Activated CD4-positive, alpha-beta T cell treated with anti-CD3 and anti-CD28 coated beads for 36 hours (primary cell): Measurements from ENCODE around the gene ITGB5. TPM values are rescaled to one million over a fixed set of nuclear protein-coding genes. Genes with fewer than 3 reads are reported as not detected.

ENCODE experiments used
- ATAC-seq: fragments of 200-7000 bp; cut with Tn5 transposase; one replicate; pipeline ENCODE4 v1.10.0; 2021; ENCODE audit warnings: mild to moderate bottlenecking, moderate library complexity
- CTCF ChIA-PET: fragments of 350-600 bp; sonication (Branson Sonifier 250); formaldehyde crosslinking; loops from one replicate; lab custom pipeline; 2021; ENCODE audit warnings: antibody characterized with exemption; lab: Charles Lee
- POLR2A ChIA-PET: fragments of 350-600 bp; sonication (Branson Sonifier 250); formaldehyde crosslinking; loops from one replicate; lab custom pipeline; 2021; ENCODE audit warnings: antibody characterized with exemption, inconsistent platforms; lab: Charles Lee
- DNase-seq: peaks from one replicate; pipeline ENCODE4 v3.0.0-alpha.2; 2020
- H3K27ac Mint-ChIP-seq: one replicate; pipeline ENCODE4 v1.8.0; 2021; ENCODE audit warnings: mixed read lengths
- H3K27me3 Mint-ChIP-seq: one replicate; pipeline ENCODE4 v1.8.0; 2021; ENCODE audit warnings: mixed read lengths
- H3K36me3 Mint-ChIP-seq: one replicate; pipeline ENCODE4 v1.8.0; 2021; ENCODE audit warnings: low read depth, mixed read lengths
- H3K4me1 Mint-ChIP-seq: one replicate; pipeline ENCODE4 v1.8.0; 2021; ENCODE audit warnings: mixed read lengths
- H3K4me3 Mint-ChIP-seq: one replicate; pipeline ENCODE4 v1.8.0; 2021; ENCODE audit warnings: mild to moderate bottlenecking, moderate library complexity, mixed read lengths
- H3K9me3 Mint-ChIP-seq: one replicate; pipeline ENCODE4 v1.8.0; 2021; ENCODE audit warnings: low read depth, mixed read lengths
- intact Hi-C, 2 experiments: fragments of 100-400 bp; cut with DNase I in 1 of 2; cut with micrococcal nuclease in 1 of 2; formaldehyde crosslinking; loops; one replicate each; pipeline versions ENCODE4 v1.14.2 to v1.15.1; 2022 to 2024; cut with DNase I, micrococcal nuclease
- total RNA-seq, 2 experiments: library from RNA; stranded (reverse); gene quantifications; one replicate each; pipeline ENCODE4 v1.2.3, GENCODE V29; 2021

The ITGB5 gene
- total RNA-seq, 2 experiments from 2014 or later = 0.57 to 0.72 TPM

DNA sequence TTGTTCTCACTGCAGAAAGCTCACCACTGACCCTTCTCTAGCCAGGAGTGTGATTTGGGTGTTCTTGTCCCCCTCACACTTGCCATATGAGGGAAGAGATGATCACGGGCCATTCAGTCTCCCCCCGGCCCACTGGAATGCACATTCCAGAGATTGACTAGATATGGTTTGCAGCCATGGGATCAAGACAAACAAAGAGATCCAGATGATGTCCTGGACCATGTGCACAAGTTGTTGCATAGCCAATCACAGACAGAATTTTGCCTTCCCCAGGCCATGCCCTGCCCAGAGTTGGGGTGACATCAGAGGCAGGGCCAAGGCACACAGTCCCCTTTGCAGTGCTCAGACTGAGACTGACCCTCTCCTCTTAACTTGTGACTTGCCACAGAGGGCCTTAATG is 32.6 kb upstream of the ITGB5 start:
- DNase-seq (no peak), ATAC-seq (no peak)
- CTCF ChIA-PET = interaction anchor here (1.2 kb wide), 1 partner anchor 19 kb away, joined by 5 read pairs; no protein-coding TSS in a partner anchor
- intact Hi-C loops = loop anchor here in 1 of 2 experiments (10.0 kb wide), 1 partner anchor 665 kb away; no protein-coding TSS in a partner anchor
- Mint-ChIP-seq H3K4me3 (no peak overlapping the region), H3K9me3 (no peaks in the 10 kb centered on the region), H3K36me3 (no peaks in the 10 kb centered on the region), H3K27ac (no peak overlapping the region), H3K27me3 (peaks cover 2% of the 10 kb centered on the region), H3K4me1 (no peaks in the 10 kb centered on the region)
- POLR2A ChIA-PET = no interaction called here

DNA sequence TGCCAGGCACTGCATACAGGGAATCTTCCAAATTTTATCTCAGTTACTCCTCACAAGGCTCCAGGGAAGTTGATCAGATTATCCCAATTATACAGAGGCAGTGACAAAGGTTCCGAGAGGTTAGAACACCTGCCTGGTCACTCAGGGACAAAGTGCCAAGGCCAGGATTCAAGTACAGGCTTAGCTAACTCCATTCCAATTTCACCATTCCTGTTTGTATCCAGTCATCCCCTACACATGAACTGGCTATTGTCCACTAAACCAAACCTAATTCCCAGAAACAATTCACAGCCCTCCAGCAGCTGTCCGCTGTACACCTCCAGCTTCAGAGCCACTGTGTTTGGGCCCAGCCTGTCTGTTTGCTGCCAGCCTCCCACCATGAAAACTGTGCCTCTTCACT is 31.4 kb upstream of the ITGB5 start:
- ChIA-PET CTCF (interaction anchor here (0.8 kb wide), 1 partner anchor 258 kb away, joined by 3 read pairs; no protein-coding TSS in a partner anchor), POLR2A (interaction anchor here (0.6 kb wide), 1 partner anchor 327 kb away, joined by 3 read pairs; no protein-coding TSS in a partner anchor)
- no peaks in the 10 kb centered on the region for H3K36me3 Mint-ChIP-seq
- ATAC-seq (no peak), DNase-seq (no peak)
- no peaks in the 10 kb centered on the region for H3K9me3 Mint-ChIP-seq
- no peak overlapping the region for H3K4me3 Mint-ChIP-seq
- H3K27me3 Mint-ChIP-seq = no peaks in the 10 kb centered on the region
- H3K4me1 Mint-ChIP-seq = no peaks in the 10 kb centered on the region
- intact Hi-C loops = no loop called here
- H3K27ac Mint-ChIP-seq = no peak overlapping the region

DNA sequence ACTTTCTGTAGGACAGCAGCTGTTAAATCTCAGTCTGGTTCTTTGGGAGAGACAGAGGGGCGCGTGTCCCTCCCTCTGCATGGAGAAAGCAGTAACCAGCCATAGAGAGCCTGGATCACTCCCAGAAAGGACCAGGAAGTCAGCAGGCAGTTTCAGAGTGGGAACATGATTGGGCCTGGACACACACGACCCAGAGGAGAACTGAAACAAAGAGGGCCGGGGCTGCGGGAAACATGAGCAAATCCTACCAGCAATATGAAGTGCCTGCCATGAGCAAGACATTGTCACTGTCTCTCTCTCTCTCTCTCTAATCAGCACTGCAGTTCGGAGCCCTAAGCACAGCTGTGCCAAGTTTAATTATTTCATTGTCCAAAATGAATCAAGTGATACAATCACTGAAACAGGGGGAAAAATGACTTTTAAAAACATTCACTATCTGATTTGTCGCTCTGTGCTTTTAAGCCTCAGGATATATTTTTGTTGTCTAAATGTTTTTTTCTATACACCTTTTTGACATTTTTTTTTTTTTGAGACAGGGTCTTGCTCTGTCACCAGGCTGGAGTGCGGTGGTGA is 29.8 kb upstream of the ITGB5 start:
- CTCF ChIA-PET = interaction anchor here (0.8 kb wide), 1 partner anchor 154 kb away, joined by 3 read pairs; no protein-coding TSS in a partner anchor
- H3K9me3 Mint-ChIP-seq = no peaks in the 10 kb centered on the region
- peaks cover 2% of the 10 kb centered on the region for H3K27me3 Mint-ChIP-seq
- H3K4me3 Mint-ChIP-seq = no peak overlapping the region
- DNase-seq = no peak
- ATAC-seq = no peak
- intact Hi-C loops = no loop called here
- POLR2A ChIA-PET = no interaction called here
- H3K4me1 Mint-ChIP-seq = no peaks in the 10 kb centered on the region
- no peak overlapping the region for H3K27ac Mint-ChIP-seq
- H3K36me3 Mint-ChIP-seq = no peaks in the 10 kb centered on the region

DNA sequence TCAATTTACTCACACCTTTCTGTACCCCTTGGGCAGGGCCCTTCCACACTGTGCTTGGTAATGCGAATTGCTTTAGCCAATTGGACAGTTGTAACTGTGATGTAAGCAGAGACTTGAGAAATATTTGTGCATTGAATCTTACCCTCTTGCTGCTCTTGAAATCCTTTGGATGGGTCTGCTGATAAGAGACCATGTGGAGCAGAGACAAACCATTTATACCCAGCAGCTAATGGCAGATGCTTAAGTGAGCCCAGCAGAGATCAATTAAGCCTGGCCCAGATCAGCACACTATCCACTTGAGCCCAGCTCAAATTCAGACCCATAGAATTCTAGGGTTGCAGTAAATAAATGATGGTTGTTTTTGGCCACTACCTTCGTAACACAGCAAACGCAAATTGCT is 28.1 kb upstream of the ITGB5 start:
- no peaks in the 10 kb centered on the region for H3K4me1 Mint-ChIP-seq
- CTCF ChIA-PET = interaction anchor here (0.8 kb wide), 1 partner anchor 14 kb away, joined by 5 read pairs; no protein-coding TSS in a partner anchor
- ATAC-seq (no peak), DNase-seq (no peak)
- no peaks in the 10 kb centered on the region for H3K36me3 Mint-ChIP-seq
- H3K4me3 Mint-ChIP-seq = no peak overlapping the region
- POLR2A ChIA-PET = no interaction called here
- intact Hi-C loops = no loop called here
- H3K27me3 Mint-ChIP-seq = peaks cover 2% of the 10 kb centered on the region
- H3K9me3 Mint-ChIP-seq = no peaks in the 10 kb centered on the region
- H3K27ac Mint-ChIP-seq = no peak overlapping the region

DNA sequence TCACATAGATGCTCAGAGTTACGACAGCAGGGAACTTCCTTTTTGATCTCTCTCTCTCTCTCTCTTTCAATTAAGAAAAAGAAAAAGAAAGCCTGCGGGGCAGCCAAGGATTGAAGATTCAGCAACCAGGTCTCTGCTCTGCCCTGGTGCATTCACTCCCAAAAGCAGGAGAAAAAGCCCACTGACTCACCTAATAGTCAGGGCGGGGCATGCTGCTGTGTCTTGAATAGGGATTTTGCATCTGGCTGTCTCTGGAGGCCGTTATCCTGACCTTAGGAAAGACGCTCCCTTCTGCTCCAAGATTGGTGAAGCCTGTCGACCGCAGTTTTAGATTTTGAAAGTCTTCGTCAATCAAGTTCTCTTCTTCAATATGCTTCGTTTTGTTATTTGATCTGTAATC is 20.8 kb upstream of the ITGB5 start:
- H3K4me3 Mint-ChIP-seq = no peak overlapping the region
- POLR2A ChIA-PET = no interaction called here
- CTCF ChIA-PET = interaction anchor here (1.0 kb wide), 1 partner anchor 63 kb away, joined by 3 read pairs; no protein-coding TSS in a partner anchor
- peaks cover 4% of the 10 kb centered on the region for H3K27me3 Mint-ChIP-seq
- ATAC-seq (no peak), DNase-seq (no peak)
- H3K9me3 Mint-ChIP-seq = no peaks in the 10 kb centered on the region
- H3K4me1 Mint-ChIP-seq = no peaks in the 10 kb centered on the region
- H3K27ac Mint-ChIP-seq = no peak overlapping the region
- intact Hi-C loops = loop anchor here in 1 of 2 experiments (10.0 kb wide), 1 partner anchor 343 kb away; no protein-coding TSS in a partner anchor
- no peaks in the 10 kb centered on the region for H3K36me3 Mint-ChIP-seq

DNA sequence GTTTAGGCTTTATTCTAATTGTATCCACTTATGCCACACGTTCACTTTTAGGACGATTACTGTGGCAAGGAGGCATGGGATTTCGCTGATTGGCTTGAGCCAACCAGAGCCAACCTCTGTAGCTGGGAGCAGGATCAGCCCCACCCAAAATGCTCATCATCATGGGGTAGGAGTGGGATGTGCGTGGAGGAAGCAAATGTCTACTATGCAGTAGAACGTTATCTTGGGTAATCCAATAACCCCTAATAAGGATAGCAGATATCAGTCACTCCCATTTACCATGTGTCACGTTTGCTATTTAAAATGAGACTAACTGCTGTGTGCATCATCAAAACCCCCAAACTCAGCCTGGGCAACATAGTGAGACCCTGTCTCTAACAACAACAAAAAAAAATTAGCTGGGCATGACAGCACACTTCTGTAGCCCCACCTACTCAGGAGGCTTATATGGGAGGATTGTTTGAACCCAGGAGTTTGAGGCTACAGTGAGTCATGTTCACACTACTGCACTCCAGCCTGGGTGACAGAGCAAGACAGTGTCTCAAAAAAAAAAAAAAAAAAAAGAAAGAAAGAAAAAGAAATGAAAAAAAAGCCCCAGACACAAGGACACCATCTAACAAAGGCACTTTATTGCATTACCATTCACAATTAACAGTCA is 17.8 kb upstream of the ITGB5 start:
- no peaks in the 10 kb centered on the region for H3K36me3 Mint-ChIP-seq
- H3K27ac Mint-ChIP-seq = no peak overlapping the region
- ATAC-seq = no peak
- ChIA-PET POLR2A (no interaction called here), CTCF (interaction anchor here (1.2 to 4.2 kb wide), 7 partner anchors 9 to 144 kb away, joined by 3 to 151 read pairs (median 4); partner anchors contain the start of gene MUC13)
- peaks cover 2% of the 10 kb centered on the region for H3K27me3 Mint-ChIP-seq
- peaks cover 8% of the 10 kb centered on the region for H3K4me1 Mint-ChIP-seq
- intact Hi-C loops = loop anchor here in 1 of 2 experiments (5.0 to 10.0 kb wide), 2 partner anchors 68 to 340 kb away; no protein-coding TSS in a partner anchor
- DNase-seq = no peak
- no peak overlapping the region for H3K4me3 Mint-ChIP-seq
- no peaks in the 10 kb centered on the region for H3K9me3 Mint-ChIP-seq

DNA sequence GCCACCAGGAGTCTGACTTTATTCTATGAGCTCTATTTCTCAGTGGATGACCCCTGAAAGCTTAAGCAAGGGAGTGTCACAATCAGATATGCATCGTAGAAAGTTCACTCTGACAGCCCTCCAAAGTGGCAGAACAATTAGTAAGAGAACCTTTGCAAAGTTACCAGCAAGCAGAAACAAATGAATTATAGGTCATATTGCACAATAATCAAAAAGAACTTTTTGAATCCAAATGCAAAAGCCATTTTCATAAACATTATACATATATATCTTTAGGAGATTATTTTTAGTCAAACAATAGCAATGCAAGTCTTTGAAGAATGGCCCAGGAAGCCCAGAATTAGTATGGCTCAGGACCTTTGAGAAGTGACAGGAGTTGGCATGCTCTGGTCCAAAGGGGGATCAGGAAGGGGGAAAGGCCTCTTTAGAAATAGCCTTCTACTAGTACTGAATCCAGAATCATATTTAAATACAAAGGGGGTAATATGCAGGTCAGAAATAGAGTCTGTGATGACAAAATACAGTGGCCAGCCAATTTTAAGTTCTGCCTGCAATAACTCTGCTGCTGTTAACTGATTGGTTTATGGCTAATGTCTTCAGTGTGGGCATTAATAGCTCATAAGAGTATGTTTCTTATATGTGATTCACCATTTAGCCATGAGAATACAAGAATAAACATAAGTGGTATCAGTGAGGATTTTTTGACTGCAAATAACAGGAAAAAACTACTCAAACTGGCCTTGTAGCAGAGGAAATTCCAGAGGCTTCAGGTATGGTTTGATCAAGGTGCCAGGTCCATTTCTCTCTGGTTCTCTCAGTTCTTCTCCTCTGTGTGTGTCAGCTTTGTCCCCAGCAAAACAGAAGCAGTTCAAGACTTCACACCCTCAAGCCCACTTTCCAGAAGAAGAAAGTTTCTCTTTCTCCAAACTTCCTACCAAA is 17.0 kb upstream of the ITGB5 start:
- H3K4me1 Mint-ChIP-seq = peaks cover 8% of the 10 kb centered on the region
- intact Hi-C loops = loop anchor here in 1 of 2 experiments (5.0 to 10.0 kb wide), 2 partner anchors 67 to 339 kb away; no protein-coding TSS in a partner anchor
- H3K27me3 Mint-ChIP-seq = peaks cover 2% of the 10 kb centered on the region
- POLR2A ChIA-PET = no interaction called here
- ATAC-seq (no peak), DNase-seq (no peak)
- no peaks in the 10 kb centered on the region for H3K9me3 Mint-ChIP-seq
- H3K36me3 Mint-ChIP-seq = no peaks in the 10 kb centered on the region
- no peak overlapping the region for H3K27ac Mint-ChIP-seq
- CTCF ChIA-PET = interaction anchor here (1.2 to 4.2 kb wide), 3 partner anchors 8 to 142 kb away, joined by 3 to 151 read pairs (median 3); partner anchors contain the start of gene MUC13
- no peak overlapping the region for H3K4me3 Mint-ChIP-seq

DNA sequence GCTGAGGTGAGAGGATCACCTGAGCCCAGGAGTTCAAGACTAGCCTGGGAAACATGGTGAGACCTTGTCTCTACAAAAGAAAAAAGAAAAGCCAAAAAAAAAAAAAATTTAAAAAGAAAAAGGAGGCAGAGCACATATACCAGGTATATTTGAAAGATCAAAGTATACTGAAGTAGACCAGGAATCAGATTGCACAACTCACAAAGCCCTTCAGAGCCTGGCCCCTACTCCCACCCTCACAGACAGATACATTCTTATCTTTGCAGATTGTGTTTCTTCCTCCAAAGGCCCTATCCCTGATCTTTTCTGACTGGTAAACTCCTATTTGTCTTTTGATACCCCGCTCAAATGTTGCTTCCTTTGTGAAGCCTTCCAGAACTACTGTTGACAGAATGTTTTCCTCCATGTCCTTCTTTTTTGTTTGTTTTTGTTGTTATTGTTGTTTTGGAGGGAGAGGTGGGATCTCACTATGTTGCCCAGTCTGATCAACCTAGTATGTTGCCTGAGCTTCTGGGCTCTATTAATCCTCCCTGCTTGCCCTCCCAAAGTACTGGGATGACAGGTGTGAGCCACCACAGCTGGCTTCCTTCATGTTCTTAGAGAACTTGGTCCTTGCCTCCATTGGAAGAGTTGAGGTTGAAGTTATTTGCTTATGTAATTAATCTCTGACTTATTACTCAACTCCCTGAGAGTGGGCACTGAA is 9.8 kb upstream of the ITGB5 start:
- no peak for ATAC-seq
- Mint-ChIP-seq H3K9me3 (no peaks in the 10 kb centered on the region), H3K4me3 (no peak overlapping the region)

DNA sequence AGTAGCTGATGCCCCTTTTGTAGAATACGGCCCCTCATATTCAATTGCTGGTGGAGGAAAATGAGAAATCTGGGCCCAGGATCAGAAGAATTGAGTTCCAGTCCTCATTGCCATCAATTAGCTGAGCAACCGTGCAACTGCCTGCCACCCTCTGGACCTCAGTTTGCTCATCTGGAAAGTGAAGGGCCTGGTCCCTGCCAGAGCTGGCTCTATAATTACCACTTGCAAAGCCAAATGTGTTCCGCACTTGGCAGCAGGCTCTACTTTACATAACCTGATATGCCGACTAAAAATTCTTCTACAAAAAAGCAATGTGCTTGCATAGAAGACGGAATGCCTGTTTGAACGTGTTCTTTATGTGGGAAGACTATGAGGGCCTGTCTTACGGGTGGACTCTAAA is 8.6 kb upstream of the ITGB5 start:
- POLR2A ChIA-PET = no interaction called here
- ATAC-seq (no peak), DNase-seq (no peak)
- no peaks in the 10 kb centered on the region for H3K36me3 Mint-ChIP-seq
- H3K27me3 Mint-ChIP-seq = peaks cover under 1% of the 10 kb centered on the region
- peaks cover 5% of the 10 kb centered on the region for H3K4me1 Mint-ChIP-seq
- CTCF ChIA-PET = interaction anchor here (0.7 to 2.0 kb wide), 5 partner anchors 10 to 164 kb away, joined by 3 to 10 read pairs (median 3); no protein-coding TSS in a partner anchor
- H3K27ac Mint-ChIP-seq = no peak overlapping the region
- no peaks in the 10 kb centered on the region for H3K9me3 Mint-ChIP-seq
- no peak overlapping the region for H3K4me3 Mint-ChIP-seq
- intact Hi-C loops = no loop called here

More for the DNA sequence above, 9.8 kb upstream of the ITGB5 start:
- Mint-ChIP-seq H3K27me3 (no peaks in the 10 kb centered on the region), H3K27ac (no peak overlapping the region), H3K36me3 (no peaks in the 10 kb centered on the region), H3K4me1 (peaks cover 8% of the 10 kb centered on the region)
- DNase-seq = no peak
- ChIA-PET POLR2A (no interaction called here), CTCF (interaction anchor here (0.5 to 1.3 kb wide), 4 partner anchors 8 to 432 kb away, joined by 3 to 5 read pairs (median 3); no protein-coding TSS in a partner anchor)
- intact Hi-C loops = no loop called here

DNA sequence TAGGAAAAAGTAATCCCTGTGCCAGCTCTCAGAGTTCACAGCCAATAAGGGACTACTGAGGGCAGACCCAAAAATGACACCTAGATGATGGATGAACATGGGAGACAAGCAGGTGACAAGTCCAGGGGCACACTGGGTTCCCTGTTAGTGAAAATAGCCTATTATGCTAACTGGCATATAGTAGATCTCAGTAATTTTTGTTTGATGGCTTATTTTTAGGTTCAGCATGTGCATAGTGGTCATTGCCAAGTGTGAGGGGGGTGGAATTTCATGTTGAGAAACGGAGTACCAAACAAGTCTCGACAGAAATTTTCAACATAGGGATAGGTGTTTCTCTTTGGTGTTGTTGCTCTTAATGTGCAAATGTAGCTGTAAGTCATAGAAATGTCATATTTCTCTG is 6.4 kb upstream of the ITGB5 start:
- Mint-ChIP-seq H3K27me3 (peaks cover 10% of the 10 kb centered on the region), H3K36me3 (no peaks in the 10 kb centered on the region), H3K4me3 (no peak overlapping the region), H3K4me1 (no peaks in the 10 kb centered on the region), H3K9me3 (no peaks in the 10 kb centered on the region), H3K27ac (no peak overlapping the region)
- intact Hi-C loops = no loop called here
- ChIA-PET POLR2A (no interaction called here), CTCF (interaction anchor here (1.2 kb wide), 1 partner anchor 133 kb away, joined by 7 read pairs; no protein-coding TSS in a partner anchor)
- DNase-seq (no peak), ATAC-seq (no peak)
